Activated T-helper 1 cell treated with anti-CD3 and anti-CD28 coated beads, Interleukin-2, amount 50 U/mL, for 16 hours (primary cell): ENCODE results near the gene CACNG7.

ENCODE experiments used
- DNase-seq, 2 donors: peaks; one replicate each; pipeline ENCODE4 v3.0.0-alpha.2; 2020; ENCODE audit warnings: low read depth in 1 of 2, low spot score in 1 of 2

The CACNG7 gene

DNA sequence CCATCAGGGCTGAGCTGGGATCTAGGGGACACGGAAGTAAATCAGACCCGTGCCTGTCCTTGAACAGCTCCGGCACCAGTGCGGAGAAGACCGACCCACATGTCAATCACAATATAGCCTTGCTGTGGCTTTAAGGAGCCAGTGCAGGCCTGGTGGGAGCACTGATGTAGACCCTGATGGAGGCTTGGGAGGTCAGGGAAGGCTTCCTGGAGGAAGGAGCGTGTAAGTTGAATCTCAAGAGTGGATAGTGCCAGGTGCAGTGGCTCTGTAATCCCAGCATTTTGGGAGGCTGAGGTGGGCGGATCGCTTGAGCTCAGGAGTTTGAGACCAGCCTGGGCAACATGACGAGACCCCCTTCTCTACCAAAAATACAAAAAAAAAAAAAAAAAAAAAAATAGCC is 42.9 kb downstream of the CACNG7 start:
- DNase-seq: no peak

- no peak for DNase-seq
These were observed 44.3 kb downstream of the CACNG7 start for GRCh38 chr19:53953383-53953782.

DNA sequence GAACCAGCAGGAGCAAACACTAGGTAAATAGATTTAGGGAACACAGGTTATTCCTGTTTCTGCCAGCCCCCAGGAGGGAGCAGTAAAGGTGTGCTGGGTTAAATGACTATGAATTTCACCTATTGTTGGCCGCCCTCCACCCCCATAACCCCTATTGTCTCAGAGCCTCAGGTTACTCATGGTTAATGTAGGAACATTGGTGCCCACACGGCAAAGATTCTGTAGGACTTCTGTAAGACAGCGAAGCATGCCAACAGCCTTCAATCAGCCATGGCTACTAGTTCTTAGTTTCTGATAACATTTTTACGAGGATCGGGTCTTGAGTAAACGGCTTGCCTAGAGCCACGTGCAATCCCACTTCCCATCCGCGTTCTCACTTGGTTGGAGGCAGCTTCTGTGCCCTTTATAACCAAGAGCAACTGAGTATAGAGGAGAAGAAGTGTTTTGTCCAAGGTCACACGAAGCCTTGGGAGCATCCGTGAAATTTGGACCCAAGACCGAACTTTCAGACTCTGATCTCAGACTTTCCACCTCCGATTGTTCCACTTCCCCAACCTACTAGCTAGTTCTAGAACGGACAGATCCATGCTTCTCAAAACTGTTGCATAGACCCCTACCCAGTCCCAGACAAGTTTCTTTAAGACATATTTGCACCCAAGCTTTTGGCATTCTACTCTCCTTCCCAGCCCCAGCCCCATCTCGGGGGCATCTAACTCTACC is 48.5 kb downstream of the CACNG7 start:
- DNase-seq: no peak

GRCh38 chr19:53958168-53958571 is 49.1 kb downstream of the CACNG7 start:
- no peak for DNase-seq

DNA sequence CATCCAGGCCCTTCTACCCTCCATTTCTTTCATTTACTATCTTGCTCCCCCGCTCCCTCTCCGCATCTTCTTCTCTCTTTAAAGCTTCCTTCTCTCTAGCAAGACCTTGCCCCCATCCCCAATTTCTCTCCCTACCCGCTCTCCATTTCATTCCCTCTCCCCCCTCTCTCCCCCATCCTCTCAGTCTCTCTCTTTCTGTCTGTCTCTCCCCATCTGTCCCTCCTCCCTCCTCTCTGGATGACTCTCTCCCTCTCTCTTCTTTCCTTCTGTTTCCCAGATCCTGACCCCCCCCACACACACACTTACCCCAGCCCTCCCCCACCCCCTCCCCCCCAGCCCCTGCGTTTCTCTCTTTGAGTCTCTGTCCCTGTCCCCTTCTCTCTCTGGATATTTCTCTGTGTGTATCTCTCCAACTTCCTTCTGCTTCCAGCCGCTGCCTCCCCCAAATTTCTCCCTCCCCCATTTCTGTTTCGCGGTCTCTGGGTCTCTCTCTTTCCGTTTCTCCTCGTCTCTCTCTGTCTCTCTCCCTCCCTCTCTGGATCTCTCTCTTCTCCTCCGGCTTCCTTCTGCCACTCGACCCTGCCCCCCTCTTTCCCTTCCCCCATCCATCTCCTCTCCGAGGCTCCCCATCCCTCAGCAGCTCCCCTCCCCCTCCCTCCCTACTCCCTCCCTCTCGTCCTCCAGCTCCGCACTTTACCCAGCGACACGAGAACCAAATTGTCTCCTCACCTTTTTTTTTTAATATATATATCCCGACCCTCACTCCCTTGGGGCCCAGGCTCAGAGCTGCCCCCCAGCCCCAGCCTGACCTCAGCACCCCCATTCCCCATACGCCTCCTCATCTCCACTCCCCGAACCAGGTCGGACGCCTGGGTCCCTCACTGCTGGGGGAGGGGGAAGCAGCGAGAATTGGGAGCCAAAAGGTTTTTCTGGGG is 50.0 kb downstream of the CACNG7 start:
- no peak for DNase-seq

- DNase-seq: no peak
These were observed 51.1 kb downstream of the CACNG7 start for GRCh38 chr19:53960187-53960586.

DNA sequence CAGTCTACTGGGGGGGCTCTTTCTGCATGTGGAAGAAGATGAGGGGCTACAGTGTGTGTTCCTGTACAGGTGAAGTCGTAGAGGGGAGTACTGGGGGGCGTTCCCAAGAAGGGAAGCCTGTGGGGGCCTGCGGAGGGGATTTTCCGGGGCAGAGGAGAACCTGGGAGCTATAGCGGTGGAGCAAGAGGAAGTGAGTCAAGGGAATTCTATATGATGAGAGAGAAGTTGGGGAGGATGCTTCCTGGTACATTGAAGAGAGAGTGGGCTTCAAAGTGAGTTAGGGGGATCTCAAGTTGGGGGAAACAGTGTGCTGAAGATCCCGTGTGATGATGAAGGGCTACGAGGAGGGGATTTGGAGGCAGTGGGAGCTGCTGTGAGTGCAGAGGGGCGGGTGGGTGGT is 51.8 kb downstream of the CACNG7 start:
- no peak for DNase-seq

DNA sequence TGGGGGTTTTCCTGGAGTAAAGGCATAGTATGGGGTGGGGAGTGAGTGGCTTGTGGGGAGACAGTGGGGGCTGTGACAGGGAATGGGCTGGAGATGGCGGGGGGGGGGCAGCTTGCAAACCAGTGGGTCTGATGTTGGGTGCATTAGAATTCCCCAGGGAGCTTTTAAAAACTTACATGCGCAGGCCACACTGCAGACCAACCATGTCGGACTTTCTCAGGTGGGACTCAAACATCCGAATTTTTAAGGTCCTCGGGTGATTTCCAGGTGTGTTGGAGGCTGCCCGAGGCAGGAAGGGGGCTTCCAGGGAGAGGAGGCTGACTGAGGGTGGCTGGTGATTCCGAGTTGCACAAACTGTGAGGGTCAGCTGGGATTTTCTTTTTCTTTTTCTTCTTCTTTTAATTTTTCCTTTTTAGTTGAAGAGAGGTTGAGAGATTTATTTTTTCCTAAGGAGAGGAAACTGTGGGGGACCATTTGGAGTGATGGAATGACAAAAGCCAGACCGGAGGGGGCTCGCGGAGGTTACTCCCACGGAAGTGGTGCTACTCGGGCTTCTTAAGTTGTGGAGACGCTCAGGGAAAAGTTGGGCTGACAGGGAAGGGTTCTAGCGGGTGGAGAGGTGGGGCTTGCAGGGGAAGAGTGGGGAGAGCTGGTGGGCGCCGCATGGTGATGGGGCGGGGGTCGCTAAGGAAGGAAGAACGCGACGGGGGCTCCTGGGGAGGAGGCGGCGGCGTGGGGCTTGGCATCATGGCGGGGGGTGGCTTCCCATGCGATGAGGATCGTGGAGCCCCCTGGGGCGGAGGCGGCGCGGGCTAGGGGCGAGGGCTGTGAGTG is 52.7 kb downstream of the CACNG7 start:
- no peak for DNase-seq

GRCh38 chr19:53962887-53963431 is 53.9 kb downstream of the CACNG7 start, which contains the start of gene CACNG8:
Gene CACNG8 (plus strand): TSS chr19:53962937.
- DNase-seq: no peak

DNA sequence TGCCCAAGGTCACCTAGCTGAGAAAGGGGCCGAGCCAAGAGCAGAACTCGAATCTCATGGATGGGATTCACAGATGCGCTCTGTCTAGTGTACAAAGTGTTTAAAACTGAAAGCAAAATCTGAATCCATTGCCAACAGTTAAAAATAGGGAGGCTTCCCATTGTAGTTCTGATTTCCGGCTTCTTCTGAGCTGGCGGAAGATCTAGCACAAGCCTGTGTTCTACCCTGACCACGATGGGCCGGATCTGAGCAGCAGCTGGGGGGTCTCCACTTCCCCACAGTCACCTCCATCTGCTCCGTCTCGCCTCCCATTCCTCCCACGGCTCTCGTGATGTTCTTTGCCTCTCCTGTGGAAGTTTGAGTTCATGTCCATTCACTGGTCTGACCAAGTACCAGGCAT is 56.0 kb downstream of the CACNG7 start:
- no peak for DNase-seq

DNA sequence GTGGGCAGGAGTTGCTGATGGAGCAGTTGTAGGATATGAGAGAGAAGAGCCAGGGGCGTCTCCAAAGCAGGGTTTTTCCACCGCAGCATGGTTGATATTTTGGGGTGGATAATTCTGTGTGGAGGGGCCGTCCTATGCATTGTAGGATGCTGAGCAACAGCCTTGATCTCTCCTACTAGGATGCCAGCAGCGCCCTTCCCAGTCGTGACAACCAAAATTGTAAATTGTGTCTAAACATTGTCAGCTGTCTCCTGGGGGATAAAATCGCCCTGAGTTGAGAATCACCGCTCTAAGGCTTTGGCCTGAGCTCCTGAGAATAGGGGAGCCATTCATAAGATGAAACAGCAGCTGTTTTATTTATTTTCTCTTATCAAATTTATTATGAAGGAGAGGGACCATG is 57.9 kb downstream of the CACNG7 start:
- no peak for DNase-seq

GRCh38 chr19:53969366-53969765 is 60.3 kb downstream of the CACNG7 start:
- DNase-seq: no peak

DNA sequence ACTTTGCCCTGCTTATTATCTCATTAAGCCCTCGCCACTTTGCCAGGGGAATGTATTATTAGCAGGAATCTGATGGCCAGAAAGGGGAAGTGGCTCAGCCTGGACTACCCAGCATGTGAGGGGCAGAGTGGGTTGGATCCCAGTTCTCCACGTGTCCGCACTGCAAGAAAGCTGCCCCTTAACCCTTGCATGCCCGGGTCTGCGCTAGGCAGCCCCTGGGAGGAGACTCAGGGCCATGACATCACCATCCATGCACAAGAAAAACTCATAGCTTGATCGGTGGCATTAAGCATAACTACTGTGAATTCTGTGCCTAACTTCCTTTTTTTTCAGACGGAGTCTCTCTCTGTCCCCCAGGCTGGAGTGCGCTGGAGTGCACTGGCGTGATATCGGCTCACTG is 62.6 kb downstream of the CACNG7 start:
- no peak for DNase-seq

GRCh38 chr19:53977429-53977990 is 68.4 kb downstream of the CACNG7 start:
- DNase-seq: peak in 1 of 2 donors; percentile 23

DNA sequence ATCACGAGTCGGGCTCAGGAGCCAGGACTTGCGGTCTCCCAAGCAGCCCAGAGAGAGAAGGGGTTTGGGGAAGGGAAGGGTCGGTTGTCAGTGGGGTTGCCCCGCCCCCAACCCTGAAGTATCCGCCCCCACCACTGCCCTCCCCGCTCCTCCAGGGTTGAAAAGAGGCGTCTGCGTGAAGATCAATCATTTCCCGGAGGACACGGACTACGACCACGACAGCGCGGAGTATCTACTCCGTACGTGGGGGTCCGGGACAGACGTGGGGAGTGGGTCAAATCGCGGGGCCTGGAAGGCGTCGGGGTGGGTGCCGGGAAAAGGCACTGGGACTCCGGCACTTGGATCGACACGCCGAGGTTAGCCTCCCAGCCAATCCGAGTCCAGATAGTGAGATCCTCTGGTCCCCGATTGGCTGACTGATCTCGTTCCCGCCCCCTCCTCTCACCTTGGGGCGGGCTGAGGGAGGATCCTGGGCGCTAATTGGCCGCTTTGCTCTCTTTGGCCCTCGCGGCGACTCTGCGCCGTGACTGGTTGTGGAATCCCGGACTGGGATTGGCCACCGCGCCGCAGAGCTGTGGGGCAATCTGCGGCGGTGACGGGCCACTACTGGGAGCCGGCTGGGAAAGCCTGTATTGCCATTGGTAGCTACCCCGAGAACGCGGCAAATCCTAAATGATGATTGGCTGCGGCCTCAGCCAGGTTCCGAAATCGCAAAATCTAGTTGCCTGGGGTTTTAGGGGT is 69.1 kb downstream of the CACNG7 start:
- no peak for DNase-seq

GRCh38 chr19:53978975-53979801 is 70.1 kb downstream of the CACNG7 start:
- no peak for DNase-seq

DNA sequence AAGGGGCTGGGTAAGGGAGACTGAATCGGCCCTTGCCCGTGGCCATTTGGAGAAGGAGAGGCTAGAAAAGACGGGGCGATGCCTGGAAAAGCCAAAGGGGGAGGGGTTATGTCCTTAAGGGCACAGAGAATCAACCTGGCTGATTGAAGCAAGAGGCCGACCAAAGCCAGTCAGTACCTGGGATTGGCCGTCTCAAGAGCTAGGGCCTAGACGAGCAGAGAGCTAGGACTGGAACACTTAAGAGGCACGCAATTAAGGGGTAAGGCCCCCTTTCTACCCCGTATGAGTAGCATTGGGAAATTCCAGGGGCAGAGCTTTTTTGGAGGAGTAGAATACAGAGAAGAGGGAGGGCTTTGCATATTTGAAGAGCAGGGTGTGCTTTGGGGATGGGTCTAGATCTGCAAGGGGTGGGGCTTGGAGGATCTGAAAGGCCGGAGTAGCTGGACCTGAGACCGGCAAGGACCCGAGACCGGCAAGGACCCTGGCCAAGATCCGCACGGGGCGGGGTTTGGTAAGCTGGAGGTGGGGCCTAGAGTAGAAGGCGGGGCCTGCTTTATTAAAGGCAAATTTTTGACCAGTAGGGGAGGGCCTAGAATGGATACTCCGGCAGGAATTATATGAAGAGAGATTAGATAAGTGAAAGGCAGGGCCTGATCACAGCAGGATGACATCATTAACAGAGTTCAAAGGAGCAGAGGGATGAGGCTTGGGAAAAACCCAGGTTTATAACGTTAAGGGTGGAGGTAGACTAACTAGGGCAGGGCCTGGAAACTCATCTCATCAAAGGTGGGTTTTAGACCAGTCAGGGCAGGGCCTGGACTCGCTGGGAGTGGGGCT is 71.7 kb downstream of the CACNG7 start:
- DNase-seq: no peak

DNA sequence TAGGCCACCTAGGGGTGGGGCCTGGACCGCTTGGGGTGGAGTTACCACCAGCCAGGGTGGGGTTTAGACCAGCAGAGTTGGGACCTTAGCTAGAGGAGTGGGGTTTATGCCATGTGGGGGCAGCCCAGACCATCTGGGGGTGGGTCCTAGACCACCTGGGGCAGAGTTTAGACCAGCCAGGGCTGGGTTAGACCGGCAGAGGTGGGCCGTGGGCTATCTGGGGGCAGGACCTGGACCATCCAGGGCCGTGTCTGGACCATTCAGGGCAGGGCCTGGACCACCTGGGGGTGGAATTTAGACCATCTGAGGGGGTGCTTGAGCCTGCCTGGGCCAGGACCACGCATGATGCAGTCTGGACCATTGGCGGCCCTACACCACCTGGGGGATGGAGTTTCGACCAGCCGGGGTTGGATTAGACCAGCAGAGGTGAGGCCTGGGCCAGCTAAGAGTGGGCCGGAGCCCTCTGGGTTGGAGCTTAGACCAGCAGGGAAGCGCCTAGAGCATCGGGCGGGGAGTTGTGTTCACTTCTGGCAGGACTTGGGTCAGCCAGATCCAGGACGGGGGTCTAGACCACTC is 72.4 kb downstream of the CACNG7 start:
- DNase-seq: no peak
